K562 (cell line): Measurements from ENCODE around the gene TTC27. TPM values are rescaled to one million over a fixed set of nuclear protein-coding genes. Genes with fewer than 3 reads are reported as not detected.

Experiments
- ATAC-seq: fragments of 200-7000 bp; cut with Tn5 transposase; 3 replicates; pipeline ENCODE4 v1.9.1; 2020; ENCODE audit warnings: moderate library complexity
- BruUV-seq: library from RNA; stranded (reverse); fragments of 400-500 nt; replicated peaks from 2 replicates; lab custom pipeline; 2021; lab: Mats Ljungman, UMichigan
- CTCF ChIA-PET: fragments of 300-600 bp; formaldehyde crosslinking; extraction: SDS; loops from one replicate; lab custom pipeline; 2021; ENCODE audit warnings: low intra/inter-chr PET ratio; lab: Yijun Ruan, JAX
- POLR2A ChIA-PET: fragments of 300-600, 350-650 bp; sonication (Branson Sonifier 250); formaldehyde crosslinking; extraction: SDS; loops from one replicate; lab custom pipeline; 2021; ENCODE audit warnings: antibody characterized with exemption, inconsistent platforms; lab: Yijun Ruan, JAX
- DNase-seq, 4 experiments: peaks; one replicate each; pipeline versions ENCODE4 v3.0.0 to v3.0.0-alpha.2; 2011 to 2018; ENCODE audit warnings: low spot score in 3 of 4, mixed read lengths in 3 of 4; ENCODE audit errors: extremely low read depth in 1 of 4
- FAIRE-seq: peaks from 2 replicates; lab custom pipeline; 2011; peaks lifted over from hg19 to GRCh38; lab: Jason Lieb, UNC
- H2AFZ ChIP-seq: 2 replicates; pipeline ENCODE4 v1.6.0; 2011; ENCODE audit warnings: low read depth, low read length, control low read depth, inconsistent platforms
- H3K27ac ChIP-seq: fragments of 200-600 bp; 3 replicates; pipeline ENCODE4 v1.8.0; 2011; ENCODE audit warnings: low read depth, mild to moderate bottlenecking, control low read depth, inconsistent platforms, low read length, moderate library complexity, mixed read lengths; ENCODE audit errors: extremely low read depth
- H3K27me3 ChIP-seq, 2 experiments: fragments of 300-600 bp in 1 of 2; 2 replicates in 1 of 2; 3 replicates in 1 of 2; pipeline versions ENCODE4 v1.6.0 to v1.8.0; 2011; ENCODE audit warnings: inconsistent platforms in 2 of 2, low read length in 2 of 2, mild to moderate bottlenecking in 1 of 2, mixed read lengths in 1 of 2, moderate library complexity in 1 of 2; ENCODE audit not compliant: control insufficient read depth in 2 of 2, insufficient read depth in 2 of 2
- H3K36me3 ChIP-seq: fragments of 300-600 bp; 3 replicates; pipeline ENCODE4 v1.8.0; 2011; ENCODE audit warnings: mild to moderate bottlenecking, low read length, inconsistent platforms; ENCODE audit not compliant: control insufficient read depth, insufficient read depth
- H3K4me1 ChIP-seq, 2 experiments: fragments of 200-600 bp in 1 of 2; replicated peaks in 1 of 2; 2 replicates in 1 of 2; 3 replicates in 1 of 2; pipeline versions ENCODE4 v1.5.1 to v1.8.0; 2011; ENCODE audit warnings: inconsistent platforms in 2 of 2, low read length in 2 of 2, mild to moderate bottlenecking in 1 of 2, mixed read lengths in 1 of 2, moderate library complexity in 1 of 2; ENCODE audit not compliant: control insufficient read depth in 2 of 2, insufficient read depth in 2 of 2
- H3K4me2 ChIP-seq: 2 replicates; pipeline ENCODE4 v1.6.1; 2011; ENCODE audit warnings: low read length, control low read depth, inconsistent platforms, mixed read lengths; ENCODE audit not compliant: insufficient read depth
- H3K4me3 ChIP-seq: fragments of 200-600 bp; sonication (generic), shearing (Covaris generic); 2 replicates; pipeline ENCODE4 v1.5.1; 2016; ENCODE audit warnings: control low read depth, inconsistent platforms
- H3K79me2 ChIP-seq: fragments of 200-600 bp; 3 replicates; pipeline ENCODE4 v1.8.0; 2011; ENCODE audit warnings: low read length, inconsistent platforms; ENCODE audit not compliant: control insufficient read depth, insufficient read depth
- H3K9ac ChIP-seq, 2 experiments: 2 replicates each; pipeline versions ENCODE4 v1.6.0 to v1.6.1; 2011; ENCODE audit warnings: low read depth in 2 of 2, low read length in 2 of 2, control low read depth in 1 of 2, inconsistent platforms in 1 of 2, mild to moderate bottlenecking in 1 of 2, mixed read lengths in 1 of 2; ENCODE audit not compliant: insufficient read depth in 1 of 2
- H3K9me1 ChIP-seq: one replicate; pipeline ENCODE4 v1.6.0; 2011; ENCODE audit warnings: inconsistent platforms, mild to moderate bottlenecking, low read length, moderate library complexity; ENCODE audit not compliant: control insufficient read depth, insufficient read depth
- H3K9me3 ChIP-seq: replicated peaks from 2 replicates; pipeline ENCODE4 v1.5.1; 2011; ENCODE audit warnings: low read depth, low read length, inconsistent platforms; ENCODE audit not compliant: control insufficient read depth, insufficient read depth
- H4K20me1 ChIP-seq: replicated peaks from 2 replicates; pipeline ENCODE4 v1.6.1; 2011; ENCODE audit warnings: low read length, inconsistent platforms, mixed read lengths; ENCODE audit not compliant: control insufficient read depth, insufficient read depth
- CEBPB ChIP-seq: fragments of 450-650 bp; IDR thresholded peaks from 2 replicates; pipeline ENCODE4 v1.6.1; 2016; ENCODE audit warnings: missing genetic modification characterization, missing compliant biosample characterization
- CEBPG ChIP-seq, 3 experiments: fragments of 200-800 bp in 1 of 3; sonication (Bioruptor generic) in 1 of 3; sonication (generic) in 1 of 3; formaldehyde crosslinking in 1 of 3; IDR thresholded peaks in 2 of 3; conservative IDR thresholded peaks in 1 of 3; 2 replicates each; pipeline versions ENCODE4 v1.6.1 to v1.8.0; 2016 to 2022; ENCODE audit warnings: missing compliant biosample characterization in 2 of 3, missing genetic modification characterization in 2 of 3, mild to moderate bottlenecking in 1 of 3, missing genetic modification reagents in 1 of 3
- L3MBTL2 ChIP-seq: fragments of 450-650 bp; IDR thresholded peaks from 2 replicates; pipeline ENCODE4 v1.6.1; 2016; ENCODE audit warnings: mild to moderate bottlenecking, moderate library complexity
- ZNF12 ChIP-seq: sonication (generic); formaldehyde crosslinking; IDR thresholded peaks from 2 replicates; pipeline ENCODE4 v1.4.0; 2020; ENCODE audit warnings: mild to moderate bottlenecking, missing genetic modification reagents
- WGBS: fragments of 100-300 bp; shearing (Covaris generic); methylation state at CpG from one replicate; pipeline ENCODE4 v1.1.6; 2016; ENCODE audit warnings: low coverage, mixed read lengths; ENCODE audit not compliant: insufficient coverage; ENCODE audit errors: missing lambda C conversion rate; 5-methylcytosine and 5-hydroxymethylcytosine counted together
- in situ Hi-C: fragments of 300-500 bp; cut with MboI; formaldehyde crosslinking; loops from 4 replicates; pipeline ENCODE4 v1.15.0; 2018; ENCODE audit warnings: inconsistent platforms, mixed read lengths
- intact Hi-C: fragments of 100-400 bp; cut with micrococcal nuclease; formaldehyde crosslinking; loops from 2 replicates; pipeline ENCODE4 v1.14.2; 2022
- polyA plus RNA-seq, 8 experiments: library from polyadenylated mRNA; depleted of rRNA in 4 of 8; stranded (reverse) in 5 of 8; unstranded in 3 of 8; fragments of >200 nt; fragmentation: Nextera tagmentation in 2 of 8; fragmentation: Illumina TruSeq in 1 of 8; extraction: Ambion mirVana in 2 of 8; extraction: Trizol in 1 of 8; gene quantifications; 2 replicates each; pipeline versions ENCODE4 v1.2.1 to v1.2.3, GENCODE V29; 2011 to 2014; ENCODE audit warnings: inconsistent platforms in 1 of 8, missing spikeins in 1 of 8
- total RNA-seq, 7 experiments: library from RNA; depleted of rRNA in 6 of 7; stranded (reverse); fragments of >200 nt in 6 of 7; fragmentation: Illumina TruSeq in 2 of 7; extraction: Trizol in 2 of 7; gene quantifications; 2 replicates each; pipeline versions ENCODE4 v1.2.1 to v1.2.3, GENCODE V29; 2011 to 2021; ENCODE audit warnings: low replicate concordance in 1 of 7
- TF ChIP-seq, protein P1 (sequence below): fragments of 450-650 bp; IDR thresholded peaks from 2 replicates; pipeline ENCODE4 v1.6.1; 2016

Gene TTC27
- total and polyA plus RNA-seq, 9 of the 15 experiments (the other 6 are each of a cell fraction or from before 2014, with no cell fraction given): 44.3 to 93.4 (median 57.3) TPM

DNA sequence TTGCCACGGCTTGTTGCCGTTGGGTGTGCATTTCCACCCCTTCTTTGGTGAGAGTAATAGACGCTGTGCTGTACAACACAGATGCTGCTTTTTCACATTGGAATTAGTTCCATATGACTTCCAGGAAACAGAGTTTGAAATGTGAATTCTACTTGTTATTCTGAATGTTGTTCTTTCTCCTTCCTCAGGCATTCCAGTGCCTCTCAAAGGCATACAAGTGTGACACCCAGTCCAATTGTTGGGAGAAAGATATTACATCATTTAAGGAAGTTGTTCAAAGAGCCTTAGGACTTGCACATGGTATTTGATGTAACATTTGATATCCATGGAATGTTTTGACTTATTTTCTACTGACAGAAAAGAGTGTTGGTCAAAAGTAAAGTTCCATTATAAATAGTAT is 184.5 kb downstream of the TTC27 start:
- Histone ChIP-seq H3K9me3 (no peaks in the 10 kb centered on the region; the same call in 1 of the 2 replicates), H4K20me1 (no peaks in the 10 kb centered on the region), H3K4me2 (no peak overlapping the region), H3K36me3 (peaks cover 45% of the 10 kb centered on the region; the same call in 2 of the 3 replicates), H3K27ac (no peak overlapping the region), H3K9ac (no peak overlapping the region), H3K27me3 (no peaks in the 10 kb centered on the region), H3K79me2 (no peaks in the 10 kb centered on the region), H3K9me1 (no peaks in the 10 kb centered on the region), H3K4me3 (no peak overlapping the region), H3K4me1 (no peaks in the 10 kb centered on the region)
- no peak for FAIRE-seq
- intact Hi-C loops (no loop called here), in situ Hi-C loops (no loop called here)
- ChIA-PET POLR2A (no interaction called here), CTCF (no interaction called here)
- no TSS peak for BruUV-seq
- WGBS: 97% methylated on average over 3 of the region's 3 CpGs
- no peak for ATAC-seq
- peak; percentile 41; the same call in 1 of the 2 replicates for TF ChIP-seq L3MBTL2
- no peak for TF ChIP-seq CEBPG (CRISPR knock-in tag; IDR thresholded peaks at IDR 0.05)
- TF ChIP-seq CEBPG (tag; conservative IDR thresholded peaks at IDR 0.05 in 1 of 2, IDR thresholded peaks at IDR 0.05 in 1 of 2): peak in 1 of 2 experiments; percentile 63; a peak in 1 of 4 replicates
- no peak for TF ChIP-seq ZNF12 (CRISPR knock-in tag)
- TF ChIP-seq, all 486 proteins: peak for 2
- H2AFZ ChIP-seq: no peak overlapping the region
- no peak for DNase-seq

DNA sequence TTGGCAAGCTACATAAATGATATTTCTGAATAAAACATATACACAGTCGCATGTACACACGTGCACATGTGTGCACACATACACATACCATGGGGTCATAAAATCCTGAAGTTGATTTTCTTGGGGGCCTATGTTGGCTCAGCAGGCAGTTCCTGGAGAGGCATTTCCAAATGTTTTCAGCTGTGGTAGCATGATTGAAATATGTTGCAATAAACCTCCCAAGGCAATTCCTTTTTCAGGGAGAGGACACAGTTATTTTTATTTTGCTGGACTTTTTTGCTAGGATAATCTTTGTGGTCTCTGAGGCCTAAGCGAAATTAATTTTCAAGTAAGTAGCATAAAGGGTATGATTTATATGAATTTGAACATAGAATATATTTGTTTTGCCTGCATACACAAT is 192.2 kb downstream of the TTC27 start:
- H3K9me3 ChIP-seq: no peaks in the 10 kb centered on the region
- 97% methylated on average over 3 of the region's 3 CpGs for WGBS
- ChIA-PET POLR2A (no interaction called here), CTCF (no interaction called here)
- H3K27me3 ChIP-seq: no peaks in the 10 kb centered on the region
- ATAC-seq (no peak), DNase-seq (no peak), FAIRE-seq (peak; percentile 49)
- H3K79me2 ChIP-seq: no peaks in the 10 kb centered on the region
- no peak overlapping the region for H3K27ac ChIP-seq
- TF ChIP-seq CEBPB (tag): 0 out of 2 replicates have a peak, but pooled peaks have one; percentile 8
- TF ChIP-seq, protein P1, sequence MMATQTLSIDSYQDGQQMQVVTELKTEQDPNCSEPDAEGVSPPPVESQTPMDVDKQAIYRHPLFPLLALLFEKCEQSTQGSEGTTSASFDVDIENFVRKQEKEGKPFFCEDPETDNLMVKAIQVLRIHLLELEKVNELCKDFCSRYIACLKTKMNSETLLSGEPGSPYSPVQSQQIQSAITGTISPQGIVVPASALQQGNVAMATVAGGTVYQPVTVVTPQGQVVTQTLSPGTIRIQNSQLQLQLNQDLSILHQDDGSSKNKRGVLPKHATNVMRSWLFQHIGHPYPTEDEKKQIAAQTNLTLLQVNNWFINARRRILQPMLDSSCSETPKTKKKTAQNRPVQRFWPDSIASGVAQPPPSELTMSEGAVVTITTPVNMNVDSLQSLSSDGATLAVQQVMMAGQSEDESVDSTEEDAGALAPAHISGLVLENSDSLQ: no peak
- no TSS peak for BruUV-seq
- intact Hi-C loops (no loop called here), in situ Hi-C loops (no loop called here)
- H2AFZ ChIP-seq: no peak overlapping the region
- no peak overlapping the region for H3K4me3 ChIP-seq
- H3K4me1 ChIP-seq: no peaks in the 10 kb centered on the region; a peak in 1 of 5 replicates
- H3K9ac ChIP-seq: no peak overlapping the region
- no peaks in the 10 kb centered on the region for H4K20me1 ChIP-seq
- H3K9me1 ChIP-seq: no peaks in the 10 kb centered on the region
- peaks cover 34% of the 10 kb centered on the region; the same call in 2 of the 3 replicates for H3K36me3 ChIP-seq
- H3K4me2 ChIP-seq: no peak overlapping the region
